OCI-LY7 (cell line): ENCODE results near the gene SUPT3H.

Experiments used
- EZH2phosphoT487 ChIP-seq: fragments of 200-600 bp; sonication (generic); IDR thresholded peaks from 2 replicates; pipeline ENCODE4 v1.6.1; 2018; ENCODE audit warnings: low read depth, borderline replicate concordance, mild to moderate bottlenecking, mixed run types, antibody characterized with exemption, low read length, moderate library complexity, mixed read lengths
- TF ChIP-seq, protein P1 (sequence below): fragments of 200-600 bp; sonication (generic); conservative IDR thresholded peaks from 2 replicates; pipeline ENCODE4 v1.5.1; 2014; ENCODE audit warnings: mild to moderate bottlenecking, antibody characterized with exemption, low read length, moderate library complexity, mixed read lengths

DNA sequence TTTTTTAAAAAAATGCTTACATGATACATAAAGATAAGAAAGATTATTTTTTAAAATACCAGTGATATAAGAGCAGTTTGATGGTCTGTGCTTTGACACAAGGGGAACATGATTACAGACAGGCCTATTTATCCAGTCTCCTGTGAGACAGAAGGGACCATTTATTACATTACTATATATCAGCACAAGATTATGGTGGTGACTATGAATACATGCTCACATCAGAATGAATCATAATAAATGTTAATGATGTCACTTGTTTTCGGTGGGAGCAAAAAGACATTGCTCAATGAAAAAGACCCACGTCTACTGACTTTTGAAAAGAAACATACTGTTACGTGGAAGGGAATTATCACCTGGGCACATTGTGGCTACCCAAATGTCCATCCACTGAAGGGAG lies 535.1 kb downstream of the SUPT3H start:
- TF ChIP-seq, protein P1, sequence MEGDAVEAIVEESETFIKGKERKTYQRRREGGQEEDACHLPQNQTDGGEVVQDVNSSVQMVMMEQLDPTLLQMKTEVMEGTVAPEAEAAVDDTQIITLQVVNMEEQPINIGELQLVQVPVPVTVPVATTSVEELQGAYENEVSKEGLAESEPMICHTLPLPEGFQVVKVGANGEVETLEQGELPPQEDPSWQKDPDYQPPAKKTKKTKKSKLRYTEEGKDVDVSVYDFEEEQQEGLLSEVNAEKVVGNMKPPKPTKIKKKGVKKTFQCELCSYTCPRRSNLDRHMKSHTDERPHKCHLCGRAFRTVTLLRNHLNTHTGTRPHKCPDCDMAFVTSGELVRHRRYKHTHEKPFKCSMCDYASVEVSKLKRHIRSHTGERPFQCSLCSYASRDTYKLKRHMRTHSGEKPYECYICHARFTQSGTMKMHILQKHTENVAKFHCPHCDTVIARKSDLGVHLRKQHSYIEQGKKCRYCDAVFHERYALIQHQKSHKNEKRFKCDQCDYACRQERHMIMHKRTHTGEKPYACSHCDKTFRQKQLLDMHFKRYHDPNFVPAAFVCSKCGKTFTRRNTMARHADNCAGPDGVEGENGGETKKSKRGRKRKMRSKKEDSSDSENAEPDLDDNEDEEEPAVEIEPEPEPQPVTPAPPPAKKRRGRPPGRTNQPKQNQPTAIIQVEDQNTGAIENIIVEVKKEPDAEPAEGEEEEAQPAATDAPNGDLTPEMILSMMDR, result no peak
- TF ChIP-seq EZH2phosphoT487, result no peak
